HS-27A (cell line): ENCODE results near the gene ATP2C2.

Experiments
- DNase-seq: peaks from one replicate; pipeline ENCODE4 v3.0.0-alpha.2; 2012; ENCODE audit warnings: low read depth, missing footprints

Gene ATP2C2

DNA sequence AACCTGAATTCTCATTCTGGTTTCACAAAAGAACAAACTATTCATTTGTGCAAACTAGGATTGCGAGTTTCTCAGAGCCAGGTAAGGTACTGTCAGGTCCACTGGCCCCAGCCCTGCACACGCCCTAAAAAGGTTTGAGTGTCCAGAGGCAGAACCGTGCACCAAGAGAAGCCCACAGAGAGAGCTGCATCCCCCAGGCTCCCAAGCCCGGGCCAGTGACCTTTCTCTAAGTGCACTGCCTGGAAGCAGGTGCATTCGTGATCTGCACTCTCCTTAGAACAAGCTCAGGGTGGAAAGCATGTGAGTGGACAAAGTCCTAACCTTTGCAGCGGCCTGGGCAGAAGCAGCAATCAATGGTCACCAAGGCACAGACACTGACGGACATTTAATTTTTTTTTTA, 109.3 kb downstream of the ATP2C2 start:
- no peak for DNase-seq

- DNase-seq = no peak
These were observed 110.0 kb downstream of the ATP2C2 start for GRCh38 chr16:84478172-84478947.

DNA sequence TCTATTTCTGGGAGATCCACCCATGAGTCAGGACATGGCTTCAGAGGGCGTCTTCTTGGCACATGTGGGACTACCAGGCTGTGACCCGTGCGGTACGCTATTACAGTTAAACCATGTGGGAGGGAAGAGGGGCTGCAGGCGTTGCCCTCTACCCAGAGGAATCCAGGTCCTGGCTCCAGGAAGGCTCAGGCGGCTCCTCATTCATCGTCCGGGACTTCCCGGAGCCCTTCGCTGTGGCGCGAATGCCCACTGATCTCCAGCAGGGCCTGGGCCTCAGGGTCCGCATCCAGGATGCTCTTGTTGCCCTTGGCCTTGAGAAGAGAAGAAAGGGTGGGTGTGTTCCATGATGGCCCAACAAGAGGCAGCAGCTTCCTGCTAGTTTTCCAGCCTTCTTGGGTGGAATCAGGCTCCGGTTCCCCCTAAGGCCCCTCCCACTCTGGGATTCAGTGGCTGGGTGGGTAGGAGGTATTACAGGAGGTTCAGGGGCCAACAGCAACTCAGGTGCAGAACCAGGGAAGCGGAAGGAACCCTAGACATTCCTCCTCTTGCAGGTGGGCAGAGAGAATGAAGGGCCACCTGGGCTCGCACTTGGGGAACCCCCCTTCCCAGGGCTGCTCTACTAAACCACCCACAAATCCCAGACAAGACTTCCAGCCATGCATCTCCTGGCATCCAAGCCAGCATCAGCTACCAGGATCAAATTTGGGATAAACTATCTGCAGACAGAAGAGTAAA, 111.5 kb downstream of the ATP2C2 start:
- no peak for DNase-seq

- DNase-seq = no peak
These were observed 112.9 kb downstream of the ATP2C2 start for GRCh38 chr16:84481051-84481735.

DNA sequence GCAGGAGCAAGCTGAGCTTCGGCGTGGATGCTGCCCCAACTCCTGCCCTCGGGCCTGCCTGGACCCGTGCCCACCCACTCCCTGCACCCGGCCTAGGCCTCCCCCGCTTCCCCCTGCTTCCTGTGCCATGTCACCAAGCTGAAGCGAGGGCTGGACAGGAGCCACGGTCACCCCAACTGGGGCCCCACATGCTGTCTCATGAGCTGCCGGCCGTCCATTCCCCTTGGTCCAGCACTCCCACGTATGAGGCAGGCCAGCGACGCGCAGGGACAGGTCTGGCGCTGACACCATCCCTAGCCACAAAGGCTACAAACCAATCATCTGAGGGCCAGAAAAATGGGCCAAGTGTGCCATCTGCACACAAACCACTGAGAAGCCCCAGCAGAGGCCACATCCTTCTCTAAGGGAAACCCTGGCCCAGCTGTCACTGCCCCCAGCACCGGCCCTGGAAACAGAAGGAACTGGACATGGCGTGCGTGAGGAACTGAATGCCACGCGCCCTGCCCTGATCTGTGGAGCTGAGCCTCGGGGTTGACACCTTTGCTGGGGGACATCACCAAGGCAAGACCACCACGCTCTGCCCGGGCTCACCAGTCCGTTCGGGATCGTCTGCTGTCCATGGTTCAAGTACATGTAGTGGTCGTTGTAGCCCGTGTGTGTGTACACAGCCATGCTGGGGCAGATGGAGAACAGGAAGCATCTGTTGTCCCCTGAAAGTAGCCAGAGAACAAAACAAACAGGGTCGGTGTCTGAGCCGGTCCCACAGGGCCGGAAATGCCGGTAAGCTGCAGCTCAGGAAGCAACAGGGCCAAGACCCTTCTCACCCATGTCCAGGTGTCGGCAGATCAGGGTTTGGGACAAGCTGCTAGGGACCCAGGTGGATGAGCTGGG, 113.9 kb downstream of the ATP2C2 start:
- DNase-seq = no peak

- no peak for DNase-seq
These were observed 114.9 kb downstream of the ATP2C2 start for GRCh38 chr16:84482951-84483881.

GRCh38 chr16:84483882-84484565, 115.7 kb downstream of the ATP2C2 start:
- DNase-seq = no peak

DNA sequence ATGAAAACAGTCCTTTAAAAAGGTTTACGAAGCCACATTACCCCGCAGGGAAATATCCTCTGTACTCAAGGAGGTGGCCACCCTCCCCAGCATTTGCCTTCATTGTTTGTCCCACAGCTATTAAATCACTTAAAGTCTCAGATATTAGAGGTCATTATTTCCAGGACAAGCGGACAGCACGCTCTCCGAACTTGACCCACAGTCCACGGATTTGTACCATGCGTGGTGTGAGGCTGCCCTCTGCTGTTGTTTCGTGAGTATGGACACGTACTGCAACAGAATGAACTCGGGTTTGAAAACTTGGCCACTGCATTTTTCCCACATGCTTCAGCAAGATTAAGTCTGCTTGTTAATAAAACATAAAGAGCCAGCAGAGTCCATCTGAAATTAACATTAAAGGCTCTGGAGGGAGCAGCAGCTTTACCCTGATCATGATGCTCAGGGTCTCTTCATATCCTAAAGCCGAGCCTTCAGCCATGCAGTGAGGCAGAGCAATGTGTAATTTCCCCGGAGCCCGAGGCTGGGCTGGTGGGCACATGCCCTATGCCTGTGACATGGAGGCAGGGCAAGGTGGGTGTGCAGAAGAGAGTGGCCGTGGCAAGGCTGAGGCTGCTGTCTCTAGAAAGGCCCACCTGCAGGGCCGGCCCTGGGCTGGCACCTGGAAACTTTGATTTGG, 116.4 kb downstream of the ATP2C2 start:
- DNase-seq = no peak

DNA sequence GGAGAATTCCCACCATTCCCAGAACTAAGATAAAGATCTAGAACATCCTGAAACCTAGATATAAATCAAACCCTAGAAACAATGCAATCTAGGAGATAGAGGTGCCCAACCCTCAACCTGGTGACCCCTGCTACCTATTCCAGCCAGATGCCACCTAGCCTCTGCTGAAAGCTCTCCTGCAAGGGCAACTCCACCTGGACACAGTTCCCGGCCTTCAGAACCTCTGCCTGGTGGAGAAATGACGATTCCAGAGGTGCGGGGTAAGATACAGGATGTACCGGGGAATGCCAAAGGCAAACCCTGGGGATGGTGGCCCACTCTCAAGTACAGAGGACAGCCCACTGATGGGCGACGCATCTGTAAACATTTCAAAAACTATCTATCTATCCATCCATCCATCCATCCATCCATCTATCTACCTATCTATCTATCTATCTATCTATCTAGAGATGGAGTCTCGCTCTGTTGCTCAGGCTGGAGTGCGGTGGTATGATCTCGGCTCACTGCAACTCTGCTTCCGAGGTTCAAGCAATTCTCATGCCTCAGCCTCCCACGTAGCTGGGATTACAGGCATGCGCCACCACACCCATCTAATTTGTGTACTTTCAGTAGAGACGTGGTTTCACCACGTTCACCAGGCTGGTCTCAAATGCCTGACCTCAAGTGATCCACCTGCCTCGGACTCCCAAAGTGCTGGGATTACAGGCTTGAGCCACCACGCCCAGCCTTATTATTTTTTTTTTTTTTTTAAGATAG, 117.1 kb downstream of the ATP2C2 start:
- DNase-seq = no peak

GRCh38 chr16:84486126-84486525, 117.8 kb downstream of the ATP2C2 start:
- no peak for DNase-seq

DNA sequence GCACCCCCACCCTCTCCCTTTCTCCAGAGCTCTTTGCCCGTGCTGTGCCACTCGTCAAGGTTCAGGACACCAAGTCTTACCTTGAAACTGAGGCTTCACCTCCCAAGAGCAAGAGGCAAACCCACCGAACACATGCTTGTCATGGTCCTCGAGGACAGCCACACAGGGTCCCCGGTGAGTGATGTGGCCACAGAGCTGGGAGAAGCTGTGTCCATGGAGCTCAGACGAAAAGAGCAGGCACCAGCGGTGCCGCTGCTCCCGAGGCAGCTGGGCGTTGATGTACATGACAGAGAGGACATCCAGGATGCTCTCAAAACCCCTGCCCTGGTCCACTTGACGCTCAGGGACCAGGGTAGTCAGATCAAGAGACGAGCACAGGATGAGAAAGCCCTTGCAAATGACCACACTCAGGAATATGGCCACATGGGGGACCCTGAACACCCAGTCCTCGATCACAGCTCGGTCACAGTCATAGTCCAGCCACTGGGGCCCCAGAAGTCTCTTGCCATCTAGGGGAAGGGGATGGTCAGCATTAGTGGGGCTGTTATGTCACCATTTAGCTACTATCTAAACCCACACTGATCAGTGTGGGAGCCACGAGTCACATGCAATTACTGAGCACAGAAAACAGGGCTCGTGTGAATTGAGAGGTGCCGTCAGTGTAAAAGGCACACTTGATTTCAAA, 118.4 kb downstream of the ATP2C2 start:
- DNase-seq = no peak

GRCh38 chr16:84487358-84487757, 119.0 kb downstream of the ATP2C2 start:
- no peak for DNase-seq

DNA sequence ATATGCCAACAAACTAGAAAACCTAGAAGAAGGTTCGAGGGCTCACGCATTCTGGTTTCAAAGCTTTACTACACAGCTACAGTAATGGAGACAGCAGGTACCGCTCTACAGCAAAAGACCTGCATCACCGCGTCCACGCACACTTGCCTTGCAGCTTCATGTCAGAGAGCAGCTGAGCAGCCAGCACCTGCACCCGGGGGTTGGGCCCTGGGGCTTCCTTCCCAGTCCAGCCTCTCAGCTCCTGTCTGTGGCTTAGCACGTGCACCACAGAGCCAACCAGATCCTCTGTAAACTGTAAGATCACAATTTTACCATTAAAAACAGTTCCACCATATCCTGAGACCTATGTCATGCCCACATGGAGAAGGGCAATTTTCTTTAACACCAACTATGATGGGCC, 120.8 kb downstream of the ATP2C2 start:
- DNase-seq = no peak

DNA sequence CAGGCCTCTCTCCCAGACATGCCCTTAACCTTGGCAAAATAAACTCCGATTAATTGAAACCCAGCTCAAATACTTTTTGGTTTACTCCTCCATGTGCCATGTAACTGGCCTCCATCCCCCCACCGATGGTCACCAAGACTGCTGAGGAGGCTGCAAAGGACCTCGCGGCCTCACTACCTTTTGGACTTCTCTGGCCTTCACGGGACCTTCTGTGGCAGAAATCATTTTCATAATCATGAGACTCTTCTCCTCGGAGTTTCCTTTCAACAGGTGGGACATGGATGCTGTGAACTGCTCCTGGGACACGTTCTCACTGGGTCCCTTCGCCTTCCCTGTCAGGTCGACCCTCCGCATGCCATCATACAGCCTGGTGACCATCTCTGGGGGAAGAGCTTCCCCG, 127.2 kb downstream of the ATP2C2 start:
- DNase-seq = no peak

- DNase-seq = no peak
These were observed 128.7 kb downstream of the ATP2C2 start for GRCh38 chr16:84496991-84497390.

GRCh38 chr16:84497418-84498222, 129.3 kb downstream of the ATP2C2 start:
- DNase-seq = no peak

- DNase-seq = no peak
These were observed 129.9 kb downstream of the ATP2C2 start for GRCh38 chr16:84498223-84498610.
